Upper lobe of right lung (tissue), 1 donor: Measurements from ENCODE around the gene PACRGL. TPM values are rescaled to one million over a fixed set of nuclear protein-coding genes. Genes with fewer than 3 reads are reported as not detected.
"Not testable (repeated sequence)": the region's sequence is repeated elsewhere in the genome, so short reads cannot be mapped to it uniquely, and the experiment has no call there.

Source experiments
- ATAC-seq: fragments of 200-7000 bp; cut with Tn5 transposase; one replicate; pipeline ENCODE4 v1.9.1; 2020; ENCODE audit warnings: mild to moderate bottlenecking, moderate library complexity
- DNase-seq: peaks from one replicate; pipeline ENCODE4 v3.0.0-alpha.2; 2020
- H3K27ac ChIP-seq: fragments of 200-600 bp; one replicate; pipeline ENCODE4 v1.8.0; 2022
- H3K27me3 ChIP-seq: fragments of 200-600 bp; one replicate; pipeline ENCODE4 v1.8.0; 2022; ENCODE audit warnings: mild to moderate bottlenecking
- H3K36me3 ChIP-seq: fragments of 200-600 bp; one replicate; pipeline ENCODE4 v1.8.0; 2022
- H3K4me1 ChIP-seq: fragments of 200-600 bp; one replicate; pipeline ENCODE4 v1.8.0; 2022
- H3K4me3 ChIP-seq: fragments of 200-600 bp; one replicate; pipeline ENCODE4 v1.8.0; 2022; ENCODE audit warnings: mild to moderate bottlenecking
- H3K9me3 ChIP-seq: fragments of 200-600 bp; one replicate; pipeline ENCODE4 v1.8.0; 2022
- intact Hi-C: fragments of 100-400 bp; cut with DNase I; formaldehyde crosslinking; loops from one replicate; pipeline ENCODE4 v1.11.0; 2022
- total RNA-seq: library from RNA; stranded (reverse); fragmentation: NEBNext Ultra II Directional; extraction: Animal tissue kit (Norgen Biotek cat#: 25700); gene quantifications from one replicate; pipeline ENCODE4 v1.2.1, GENCODE V29; 2021
- TF ChIP-seq, protein P1 (sequence below): fragments of 200-600 bp; IDR thresholded peaks from one replicate; pipeline ENCODE4 v1.8.0; 2022; ENCODE audit warnings: antibody characterized with exemption
- donor health status: DM: no; HTN: yes; CAD: no; lungs with severe emphysema.

PACRGL gene
- total RNA-seq, 1 donor from 2014 or later, result 17.4 TPM

- H3K27ac ChIP-seq, result no peak overlapping the region
- H3K4me3 ChIP-seq, result no peak overlapping the region
- no peaks in the 10 kb centered on the region for H3K4me1 ChIP-seq
- no peaks in the 10 kb centered on the region for H3K27me3 ChIP-seq
- DNase-seq, result no peak
- TF ChIP-seq, protein P1, sequence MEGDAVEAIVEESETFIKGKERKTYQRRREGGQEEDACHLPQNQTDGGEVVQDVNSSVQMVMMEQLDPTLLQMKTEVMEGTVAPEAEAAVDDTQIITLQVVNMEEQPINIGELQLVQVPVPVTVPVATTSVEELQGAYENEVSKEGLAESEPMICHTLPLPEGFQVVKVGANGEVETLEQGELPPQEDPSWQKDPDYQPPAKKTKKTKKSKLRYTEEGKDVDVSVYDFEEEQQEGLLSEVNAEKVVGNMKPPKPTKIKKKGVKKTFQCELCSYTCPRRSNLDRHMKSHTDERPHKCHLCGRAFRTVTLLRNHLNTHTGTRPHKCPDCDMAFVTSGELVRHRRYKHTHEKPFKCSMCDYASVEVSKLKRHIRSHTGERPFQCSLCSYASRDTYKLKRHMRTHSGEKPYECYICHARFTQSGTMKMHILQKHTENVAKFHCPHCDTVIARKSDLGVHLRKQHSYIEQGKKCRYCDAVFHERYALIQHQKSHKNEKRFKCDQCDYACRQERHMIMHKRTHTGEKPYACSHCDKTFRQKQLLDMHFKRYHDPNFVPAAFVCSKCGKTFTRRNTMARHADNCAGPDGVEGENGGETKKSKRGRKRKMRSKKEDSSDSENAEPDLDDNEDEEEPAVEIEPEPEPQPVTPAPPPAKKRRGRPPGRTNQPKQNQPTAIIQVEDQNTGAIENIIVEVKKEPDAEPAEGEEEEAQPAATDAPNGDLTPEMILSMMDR, result no peak
- no peak for ATAC-seq
- no peaks in the 10 kb centered on the region for H3K36me3 ChIP-seq
- no peaks in the 10 kb centered on the region for H3K9me3 ChIP-seq
- intact Hi-C loops, result no loop called here
Measured at GRCh38 chr4:20778896-20779295, 78.6 kb downstream of the PACRGL start.

- H3K9me3 ChIP-seq, H3K27ac ChIP-seq, H3K36me3 ChIP-seq, H3K4me3 ChIP-seq, H3K27me3 ChIP-seq, ATAC-seq, intact Hi-C loops, DNase-seq, H3K4me1 ChIP-seq: not testable (repeated sequence)
Measured at GRCh38 chr4:20783134-20783533, 82.9 kb downstream of the PACRGL start.

- Histone ChIP-seq H3K4me3 (no peak overlapping the region), H3K4me1 (no peaks in the 10 kb centered on the region), H3K36me3 (no peaks in the 10 kb centered on the region), H3K27me3 (no peaks in the 10 kb centered on the region), H3K27ac (no peak overlapping the region), H3K9me3 (no peaks in the 10 kb centered on the region)
- intact Hi-C loops, result no loop called here
- DNase-seq (no peak), ATAC-seq (no peak)
- TF ChIP-seq, protein P1, result no peak
Measured at GRCh38 chr4:20787940-20788665, 87.8 kb downstream of the PACRGL start.
